ENCODE results near the gene PADI3.

The PADI3 gene

GRCh38 chr1:17329610-17330009 lies 80.7 kb downstream of the PADI3 start:
- no peak for DNase-seq (ENCODE audit: low read depth in 2 of 3, low spot score in 1 of 3)

GRCh38 chr1:17330856-17331255 lies 82.0 kb downstream of the PADI3 start:
- no peak for DNase-seq (ENCODE audit: low read depth in 2 of 3, low spot score in 1 of 3)

- no peak for DNase-seq (ENCODE audit: low read depth in 2 of 3, low spot score in 1 of 3)
These were observed 84.2 kb downstream of the PADI3 start for GRCh38 chr1:17333081-17333480.
